Measurements from ENCODE around the gene TRPV5. TPM values are rescaled to one million over a fixed set of nuclear protein-coding genes. Genes with fewer than 3 reads are reported as not detected.

TRPV5 gene
- total and polyA plus RNA-seq, 2 experiments from 2014 or later = not detected

GRCh38 chr7:142954680-142955268 is 21.2 kb upstream of the TRPV5 start:
- no peak overlapping the region for H2AFZ ChIP-seq
- H3K36me3 ChIP-seq (replicated peaks; ENCODE audit: insufficient read depth, low read depth) = no peaks in the 10 kb centered on the region
- H3K4me1 ChIP-seq (ENCODE audit: insufficient read depth) = peaks cover 17% of the 10 kb centered on the region
- H3K27ac ChIP-seq = no peak overlapping the region
- H3K79me2 ChIP-seq = no peaks in the 10 kb centered on the region
- H3K4me3 ChIP-seq = no peak overlapping the region
- no peak overlapping the region for H3K4me2 ChIP-seq
- DNase-seq (ENCODE audit: low spot score) = no peak
- H3K9me3 ChIP-seq (ENCODE audit: low read depth) = no peaks in the 10 kb centered on the region
- H3K9me2 ChIP-seq (replicated peaks; ENCODE audit: insufficient read depth) = no peaks in the 10 kb centered on the region
- H4K20me1 ChIP-seq (ENCODE audit: insufficient read depth, poor library complexity, severe bottlenecking) = no peaks in the 10 kb centered on the region
- TF ChIP-seq EZH2phosphoT487 (IDR thresholded peaks at IDR 0.05; ENCODE audit: low read depth, severe bottlenecking, unreplicated experiment) = no peak
- no peak for TF ChIP-seq EZH2 (IDR thresholded peaks at IDR 0.05; ENCODE audit: borderline replicate concordance)
- TF ChIP-seq CTCF (IDR thresholded peaks at IDR 0.05; ENCODE audit: poor library complexity) = no peak
- no peaks in the 10 kb centered on the region for H3K27me3 ChIP-seq

- Histone ChIP-seq H3K4me2 (no peak overlapping the region), H3K36me3 (replicated peaks; ENCODE audit: insufficient read depth, low read depth) (no peaks in the 10 kb centered on the region), H3K4me3 (no peak overlapping the region), H3K9me2 (replicated peaks; ENCODE audit: insufficient read depth) (no peaks in the 10 kb centered on the region), H3K27me3 (no peaks in the 10 kb centered on the region), H4K20me1 (ENCODE audit: insufficient read depth, poor library complexity, severe bottlenecking) (no peaks in the 10 kb centered on the region), H2AFZ (no peak overlapping the region), H3K4me1 (ENCODE audit: insufficient read depth) (no peaks in the 10 kb centered on the region), H3K79me2 (no peaks in the 10 kb centered on the region), H3K27ac (no peak overlapping the region), H3K9me3 (ENCODE audit: low read depth) (no peaks in the 10 kb centered on the region)
- no peak for DNase-seq (ENCODE audit: low spot score)
- TF ChIP-seq EZH2 (IDR thresholded peaks at IDR 0.05; ENCODE audit: borderline replicate concordance) (no peak), CTCF (IDR thresholded peaks at IDR 0.05; ENCODE audit: poor library complexity) (no peak), EZH2phosphoT487 (IDR thresholded peaks at IDR 0.05; ENCODE audit: low read depth, severe bottlenecking, unreplicated experiment) (no peak)
These were observed 16.7 kb upstream of the TRPV5 start for GRCh38 chr7:142950235-142950634.

GRCh38 chr7:142948603-142949002 is 15.1 kb upstream of the TRPV5 start:
- TF ChIP-seq EZH2 (IDR thresholded peaks at IDR 0.05; ENCODE audit: borderline replicate concordance) (no peak), CTCF (IDR thresholded peaks at IDR 0.05; ENCODE audit: poor library complexity) (no peak), EZH2phosphoT487 (IDR thresholded peaks at IDR 0.05; ENCODE audit: low read depth, severe bottlenecking, unreplicated experiment) (no peak)
- no peak overlapping the region for H3K4me3 ChIP-seq
- H3K27ac ChIP-seq = no peak overlapping the region
- H3K9me3 ChIP-seq (ENCODE audit: low read depth) = no peaks in the 10 kb centered on the region
- H3K36me3 ChIP-seq (replicated peaks; ENCODE audit: insufficient read depth, low read depth) = no peaks in the 10 kb centered on the region
- no peaks in the 10 kb centered on the region for H3K27me3 ChIP-seq
- no peaks in the 10 kb centered on the region for H4K20me1 ChIP-seq (ENCODE audit: insufficient read depth, poor library complexity, severe bottlenecking)
- no peaks in the 10 kb centered on the region for H3K79me2 ChIP-seq
- H3K9me2 ChIP-seq (replicated peaks; ENCODE audit: insufficient read depth) = no peaks in the 10 kb centered on the region
- WGBS (ENCODE audit: low lambda C conversion rate, missing lambda C conversion rate) = 89% methylated on average over 4 of the region's 4 CpGs
- H2AFZ ChIP-seq = no peak overlapping the region
- no peak for DNase-seq (ENCODE audit: low spot score)
- no peaks in the 10 kb centered on the region for H3K4me1 ChIP-seq (ENCODE audit: insufficient read depth)
- H3K4me2 ChIP-seq = no peak overlapping the region

GRCh38 chr7:142945001-142945400 is 11.5 kb upstream of the TRPV5 start:
- no peaks in the 10 kb centered on the region for H3K4me1 ChIP-seq (ENCODE audit: insufficient read depth)
- H3K4me2 ChIP-seq = no peak overlapping the region
- DNase-seq (ENCODE audit: low spot score) = no peak
- H3K27ac ChIP-seq = no peak overlapping the region
- H3K27me3 ChIP-seq = no peaks in the 10 kb centered on the region
- H2AFZ ChIP-seq = no peak overlapping the region
- no peaks in the 10 kb centered on the region for H3K9me2 ChIP-seq (replicated peaks; ENCODE audit: insufficient read depth)
- TF ChIP-seq CTCF (IDR thresholded peaks at IDR 0.05; ENCODE audit: poor library complexity) = no peak
- TF ChIP-seq EZH2 (IDR thresholded peaks at IDR 0.05; ENCODE audit: borderline replicate concordance) = no peak
- no peak for TF ChIP-seq EZH2phosphoT487 (IDR thresholded peaks at IDR 0.05; ENCODE audit: low read depth, severe bottlenecking, unreplicated experiment)
- H3K4me3 ChIP-seq = no peak overlapping the region
- no peaks in the 10 kb centered on the region for H3K79me2 ChIP-seq
- H4K20me1 ChIP-seq (ENCODE audit: insufficient read depth, poor library complexity, severe bottlenecking) = no peaks in the 10 kb centered on the region
- WGBS (ENCODE audit: low lambda C conversion rate, missing lambda C conversion rate) = 66% methylated on average over 3 of the region's 3 CpGs
- no peaks in the 10 kb centered on the region for H3K9me3 ChIP-seq (ENCODE audit: low read depth)
- no peaks in the 10 kb centered on the region for H3K36me3 ChIP-seq (replicated peaks; ENCODE audit: insufficient read depth, low read depth)

Data from hepatocyte (in vitro differentiated cells).